ENCODE measurements around the gene SIRT1. TPM values are rescaled to one million over a fixed set of nuclear protein-coding genes. Genes with fewer than 3 reads are reported as not detected.

Gene SIRT1
- total and polyA plus RNA-seq, 10 donors = 10.3 to 33.6 (median 26.3) TPM

GRCh38 chr10:67917679-67918078 is 33.2 kb downstream of the SIRT1 start:
- DNase-seq = no peak
- 66 to 81% (median 78%) methylated on average over 1 of the region's 1 CpG for WGBS, 5 donors
- Histone ChIP-seq H3K27ac (no peak overlapping the region), H3K36me3 (peaks cover 0 to 96% (median 52%) of the 10 kb centered on the region in 6 donors), H3K4me1 (no peaks in the 10 kb centered on the region), H3K27me3 (replicated peaks in 1 of 7) (no peaks in the 10 kb centered on the region), H3K9me3 (no peaks in the 10 kb centered on the region), H3K4me3 (no peak overlapping the region)
- intact Hi-C loops (cut with DNase I; ENCODE audit: low total_unique reads) = no loop called here
- TF ChIP-seq CTCF (IDR thresholded peaks at IDR 0.05 in 8 of 11, conservative IDR thresholded peaks at IDR 0.05 in 3 of 11) (no peak), POLR2A (IDR thresholded peaks at IDR 0.05) (no peak), POLR2AphosphoS5 (IDR thresholded peaks at IDR 0.05) (no peak)

GRCh38 chr10:67921065-67921464 is 36.6 kb downstream of the SIRT1 start:
- WGBS, 5 donors = 97 to 100% (median 97%) methylated on average over 1 of the region's 1 CpG

GRCh38 chr10:67923551-67923950 is 39.1 kb downstream of the SIRT1 start:
- Histone ChIP-seq H3K36me3 (peaks cover 2 to 95% (median 58%) of the 10 kb centered on the region in 6 donors), H3K4me1 (no peaks in the 10 kb centered on the region), H3K27me3 (replicated peaks in 1 of 7) (no peaks in the 10 kb centered on the region), H3K9me3 (no peaks in the 10 kb centered on the region), H3K27ac (no peak overlapping the region), H3K4me3 (no peak overlapping the region)
- no peak for TF ChIP-seq POLR2A (IDR thresholded peaks at IDR 0.05)
- TF ChIP-seq CTCF (IDR thresholded peaks at IDR 0.05 in 8 of 11, conservative IDR thresholded peaks at IDR 0.05 in 3 of 11) = no peak
- TF ChIP-seq POLR2AphosphoS5 (IDR thresholded peaks at IDR 0.05) = no peak
- WGBS, 5 donors = 93 to 97% (median 96%) methylated on average over 5 of the region's 5 CpGs
- intact Hi-C loops (cut with DNase I; ENCODE audit: low total_unique reads) = no loop called here
- DNase-seq = no peak

More at GRCh38 chr10:67921065-67921464, 36.6 kb downstream of the SIRT1 start:
- H3K4me1 ChIP-seq = no peaks in the 10 kb centered on the region
- H3K27ac ChIP-seq = no peak overlapping the region
- peaks cover 2 to 96% (median 56%) of the 10 kb centered on the region in 6 donors for H3K36me3 ChIP-seq
- no peaks in the 10 kb centered on the region for H3K27me3 ChIP-seq (replicated peaks in 1 of 7)
- no peak for DNase-seq
- H3K9me3 ChIP-seq = no peaks in the 10 kb centered on the region
- intact Hi-C loops (cut with DNase I; ENCODE audit: low total_unique reads) = no loop called here
- no peak for TF ChIP-seq POLR2AphosphoS5 (IDR thresholded peaks at IDR 0.05)
- TF ChIP-seq CTCF (IDR thresholded peaks at IDR 0.05 in 8 of 11, conservative IDR thresholded peaks at IDR 0.05 in 3 of 11) = no peak
- TF ChIP-seq POLR2A (IDR thresholded peaks at IDR 0.05) = no peak
- H3K4me3 ChIP-seq = no peak overlapping the region

GRCh38 chr10:67924136-67924535 is 39.7 kb downstream of the SIRT1 start:
- Histone ChIP-seq H3K4me3 (no peak overlapping the region), H3K36me3 (peaks cover 2 to 95% (median 53%) of the 10 kb centered on the region in 6 donors), H3K27ac (no peak overlapping the region), H3K9me3 (no peaks in the 10 kb centered on the region), H3K27me3 (replicated peaks in 1 of 7) (no peaks in the 10 kb centered on the region), H3K4me1 (no peaks in the 10 kb centered on the region)
- intact Hi-C loops (cut with DNase I; ENCODE audit: low total_unique reads) = no loop called here
- no peak for TF ChIP-seq POLR2A (IDR thresholded peaks at IDR 0.05)
- no peak for DNase-seq
- 96 to 98% (median 96%) methylated on average over 3 of the region's 3 CpGs for WGBS, 5 donors

Measured in spleen (tissue), 11 donors.